ENCODE results near the gene MCU.
A peak's percentile ranks its signal among the peaks of the same experiment; 100 is the strongest.

MCU gene

DNA sequence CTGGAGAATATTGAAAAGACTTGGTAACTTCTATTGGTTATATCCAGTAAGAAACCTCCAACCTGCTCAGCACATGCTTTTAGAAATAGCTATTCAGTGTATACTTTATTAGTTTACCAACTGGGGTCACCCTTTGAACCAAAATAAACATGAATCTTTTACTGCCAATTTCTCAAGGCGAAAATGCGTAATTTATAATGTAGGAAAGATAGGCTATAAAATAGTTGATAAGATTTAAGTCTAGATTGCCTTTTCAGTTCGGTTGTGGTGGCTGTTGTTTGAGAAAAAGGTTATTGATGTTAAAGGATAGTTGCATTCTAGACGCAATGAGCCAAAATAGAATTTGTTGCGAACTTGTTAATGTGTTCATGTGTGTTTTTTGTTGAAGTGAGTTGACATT is 119.0 kb downstream of the MCU start:
- no peak for DNase-seq

DNA sequence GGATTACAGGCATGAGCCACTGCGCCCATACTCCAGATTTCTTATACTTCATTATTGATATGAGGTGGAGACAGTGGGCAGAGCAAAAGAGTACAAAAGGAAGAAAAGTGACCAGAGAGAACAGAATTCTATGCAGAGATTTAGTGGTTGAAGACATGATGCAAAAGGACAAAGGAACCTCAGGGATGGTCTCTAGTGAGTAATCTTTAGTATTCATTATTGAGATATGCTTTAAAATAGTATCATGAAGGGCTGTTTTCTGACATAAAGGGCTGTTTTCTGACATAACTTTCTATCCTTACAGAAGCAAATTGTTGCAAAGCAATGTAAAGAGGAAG is 120.4 kb downstream of the MCU start:
- DNase-seq, result no peak

DNA sequence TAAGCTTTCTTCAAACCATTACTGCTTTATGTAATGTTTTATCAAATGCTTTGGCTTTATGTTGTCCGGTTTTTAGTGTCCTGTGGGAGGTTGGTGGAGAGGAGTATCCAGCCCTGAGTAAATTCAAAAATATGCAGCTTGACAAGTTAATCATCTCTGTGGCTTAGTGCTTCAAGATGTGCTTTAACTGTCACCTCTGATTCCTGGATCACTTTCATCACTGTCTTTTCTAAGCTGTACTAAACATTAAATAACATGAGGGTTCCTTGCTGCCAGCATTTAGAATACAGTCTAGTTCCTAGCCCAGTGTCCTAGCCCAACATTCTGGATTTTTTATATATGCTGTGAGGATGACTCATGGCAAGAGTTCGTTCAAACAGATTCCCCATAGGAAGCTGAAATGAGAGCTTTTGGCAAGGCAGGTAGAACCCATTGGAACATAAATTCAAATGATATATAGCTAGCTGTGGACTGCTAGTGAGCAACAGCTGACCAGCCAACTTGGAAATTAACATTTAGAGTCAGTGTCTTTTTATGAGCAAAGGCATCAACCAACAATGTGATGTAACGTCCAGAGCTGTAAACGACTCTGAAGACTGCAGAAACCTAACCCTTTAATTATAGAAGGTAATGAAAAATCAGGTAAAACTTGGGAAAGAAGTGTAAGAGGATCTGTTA is 120.9 kb downstream of the MCU start:
- DNase-seq, result no peak

DNA sequence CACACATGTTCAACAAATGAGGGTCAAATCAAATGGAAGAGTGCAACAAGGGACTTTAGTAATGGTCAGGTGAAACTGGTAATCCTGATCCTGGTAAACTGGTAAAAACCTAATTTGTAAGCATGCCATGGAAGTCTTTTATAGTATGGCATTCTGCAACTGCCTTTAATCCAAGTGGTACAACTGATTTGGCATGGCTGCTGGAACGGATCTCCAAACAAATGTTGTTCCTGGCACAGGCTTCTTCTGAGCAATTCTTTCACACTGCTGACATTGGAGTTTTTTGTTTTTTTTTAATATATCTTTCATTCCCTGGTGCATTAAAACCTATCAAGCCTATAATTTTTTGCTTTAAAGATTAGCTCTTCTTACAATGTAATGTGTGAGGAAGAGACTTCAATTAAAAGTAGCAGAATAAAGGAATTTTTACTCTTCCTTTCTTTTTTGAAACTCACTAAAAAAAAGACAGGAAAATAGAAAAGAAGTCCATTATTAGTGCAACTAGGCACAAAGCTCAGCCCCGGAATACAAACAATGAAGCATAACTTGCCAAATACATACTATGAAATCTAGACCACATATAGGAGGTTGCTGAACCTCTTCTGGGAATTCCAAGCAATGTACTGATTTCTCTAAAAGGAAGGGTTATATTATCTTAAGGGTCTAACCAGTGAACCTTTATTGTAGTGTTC is 122.3 kb downstream of the MCU start:
- DNase-seq, result no peak

DNA sequence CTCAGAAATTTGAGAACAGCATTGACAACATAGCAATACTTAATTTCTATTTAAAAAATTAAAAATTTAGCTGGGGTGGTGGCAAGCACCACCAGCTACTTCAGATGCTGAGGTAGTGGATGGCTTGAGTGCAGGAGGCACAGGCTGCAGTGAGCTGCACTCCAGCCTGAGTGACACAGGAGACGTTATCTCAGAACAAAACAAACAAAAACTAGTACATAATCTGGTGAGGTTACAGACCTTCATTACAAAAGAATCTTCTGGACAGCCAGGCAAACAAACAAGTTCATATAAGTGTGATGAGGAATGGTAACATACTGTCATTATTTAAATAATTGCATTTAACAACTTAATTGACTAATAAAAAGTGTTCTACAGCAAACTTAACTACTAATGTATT is 124.6 kb downstream of the MCU start:
- no peak for DNase-seq

DNA sequence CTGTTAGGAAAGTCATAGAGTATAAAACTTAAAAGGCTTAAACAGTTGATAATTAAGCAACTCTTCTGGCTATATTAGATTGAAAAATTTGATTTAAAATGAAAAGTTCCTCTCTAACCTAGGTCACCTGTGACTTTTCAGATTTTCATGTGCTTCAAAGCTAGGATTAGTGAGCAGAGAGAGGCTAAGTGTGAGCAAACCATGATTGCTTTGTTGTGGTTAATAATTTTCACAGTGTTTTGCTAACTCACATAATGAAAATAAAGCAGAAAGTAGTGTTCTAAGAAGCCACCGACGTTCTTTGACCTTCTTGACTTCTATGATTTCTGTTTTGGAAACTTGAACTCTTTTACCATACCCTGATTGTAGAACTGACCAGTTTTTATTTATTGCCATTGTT is 126.1 kb downstream of the MCU start:
- no peak for DNase-seq

DNA sequence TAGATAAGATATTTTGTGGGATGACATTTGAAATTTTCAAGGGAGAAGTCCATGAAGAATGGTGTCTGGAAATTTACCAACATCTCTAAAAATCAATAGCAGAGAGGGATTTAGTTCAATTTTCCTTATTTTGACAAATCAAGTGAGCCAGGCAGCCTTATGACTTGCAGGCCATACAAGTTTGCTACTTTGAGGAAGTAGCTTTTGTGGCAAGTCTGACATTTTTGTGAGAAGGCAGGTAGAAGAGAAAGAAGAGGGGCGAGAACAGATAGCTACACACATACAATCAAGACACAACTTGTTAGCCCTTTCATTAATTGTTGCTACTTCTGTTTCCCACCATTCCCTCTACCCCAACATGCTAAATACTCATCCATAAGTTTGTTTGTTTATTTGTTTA is 127.1 kb downstream of the MCU start:
- DNase-seq, result no peak

DNA sequence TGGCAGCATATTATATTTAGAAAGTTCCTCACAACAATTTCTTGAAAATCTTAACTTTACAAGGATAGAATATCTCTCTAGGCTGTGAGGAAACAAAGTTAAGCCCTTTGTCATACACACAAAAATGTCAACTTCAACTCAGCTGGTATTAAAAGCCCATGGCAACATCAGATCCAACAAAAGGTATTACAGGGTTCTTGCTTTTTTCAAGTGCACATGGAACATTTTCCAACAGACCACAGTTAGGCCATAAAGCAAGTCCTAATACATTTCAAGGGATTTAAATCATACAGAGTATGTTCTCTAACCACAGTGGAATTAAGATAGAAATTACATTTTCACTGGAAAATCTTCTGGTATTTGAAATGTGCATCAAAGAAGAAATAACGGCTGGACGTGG is 129.7 kb downstream of the MCU start:
- no peak for DNase-seq

DNA sequence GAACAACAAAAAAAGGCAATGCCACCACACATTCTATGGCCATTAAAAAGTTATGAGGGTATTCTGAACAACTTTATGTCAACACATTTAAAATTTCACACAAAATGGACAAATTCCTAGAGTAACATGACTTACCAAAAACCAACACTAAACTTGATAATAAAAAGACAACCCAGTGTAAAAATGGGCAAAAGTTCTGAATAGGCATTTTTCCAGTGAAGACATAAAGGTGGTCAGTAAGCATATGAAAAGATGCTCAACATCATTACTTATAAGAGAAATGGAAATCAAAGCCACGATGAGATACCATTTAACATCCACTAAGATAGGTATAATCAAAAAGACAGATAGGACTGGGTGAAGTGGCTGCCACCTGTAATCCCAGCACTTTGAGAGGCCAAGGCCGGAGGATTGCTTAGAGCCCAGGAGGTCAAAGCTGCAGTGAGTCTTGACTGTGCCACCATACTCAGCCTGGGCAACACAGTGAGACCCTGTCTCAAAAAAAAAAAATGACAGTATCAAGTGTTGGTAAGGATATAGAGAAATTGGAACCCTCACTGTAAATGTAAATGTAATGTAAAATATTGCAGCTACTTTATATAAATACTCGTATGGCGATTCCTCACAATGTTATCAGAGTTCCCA is 130.5 kb downstream of the MCU start:
- DNase-seq, result no peak

DNA sequence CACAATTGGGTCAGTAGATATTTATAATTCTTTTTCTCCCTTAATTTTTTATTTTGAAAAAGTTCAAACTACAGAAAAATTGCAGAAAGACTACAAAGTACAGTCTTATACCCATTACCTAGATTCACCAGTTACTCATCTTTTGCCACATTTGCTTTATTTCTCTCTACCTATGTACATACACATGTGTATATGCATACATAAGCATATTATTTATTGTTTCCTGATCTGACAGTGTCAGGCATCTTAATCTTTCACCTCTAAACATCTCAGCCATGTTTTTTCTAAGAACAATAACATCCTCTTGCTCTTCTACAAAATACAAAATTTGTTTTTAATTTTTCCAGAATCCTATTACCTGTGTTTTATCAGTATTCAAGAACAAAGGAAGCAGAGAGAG is 133.2 kb downstream of the MCU start:
- DNase-seq, result no peak

DNA sequence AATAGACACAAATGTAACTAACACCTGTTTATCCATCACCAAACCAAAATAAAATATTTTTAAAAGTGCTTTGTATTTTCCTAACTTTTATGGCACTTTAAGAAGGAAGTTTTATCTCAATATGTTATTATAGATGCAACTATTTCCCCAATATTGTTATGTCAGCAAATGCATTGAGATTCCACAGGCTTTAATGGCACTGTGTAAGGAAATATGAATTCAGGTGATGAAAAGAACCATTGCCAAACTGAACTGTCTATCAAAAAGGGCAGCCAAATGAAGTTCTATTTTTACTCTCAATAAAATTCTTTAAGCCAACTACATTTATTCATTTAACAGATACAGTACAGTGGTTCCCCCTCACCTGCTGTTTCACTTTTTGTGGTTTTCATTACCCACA is 134.4 kb downstream of the MCU start:
- DNase-seq, result no peak

DNA sequence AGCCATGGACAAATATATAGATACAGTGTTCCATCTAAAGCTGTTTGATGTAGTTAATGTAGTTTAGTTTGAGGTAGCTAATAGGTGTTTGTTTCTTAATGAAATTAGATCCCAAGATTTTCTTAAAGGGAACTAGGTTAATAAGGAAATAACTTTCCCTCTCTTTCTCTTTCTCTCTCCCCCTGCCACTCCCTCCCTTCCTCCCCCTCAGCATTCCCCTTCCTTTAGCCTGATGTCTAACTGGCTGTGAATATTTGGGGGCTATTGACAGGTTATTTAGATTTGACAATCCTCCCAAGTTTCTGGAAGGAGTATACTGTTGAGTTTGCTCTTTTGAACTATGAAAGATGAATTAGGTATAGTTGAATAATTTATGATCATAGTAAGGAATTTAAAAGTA is 136.4 kb downstream of the MCU start:
- no peak for DNase-seq

DNA sequence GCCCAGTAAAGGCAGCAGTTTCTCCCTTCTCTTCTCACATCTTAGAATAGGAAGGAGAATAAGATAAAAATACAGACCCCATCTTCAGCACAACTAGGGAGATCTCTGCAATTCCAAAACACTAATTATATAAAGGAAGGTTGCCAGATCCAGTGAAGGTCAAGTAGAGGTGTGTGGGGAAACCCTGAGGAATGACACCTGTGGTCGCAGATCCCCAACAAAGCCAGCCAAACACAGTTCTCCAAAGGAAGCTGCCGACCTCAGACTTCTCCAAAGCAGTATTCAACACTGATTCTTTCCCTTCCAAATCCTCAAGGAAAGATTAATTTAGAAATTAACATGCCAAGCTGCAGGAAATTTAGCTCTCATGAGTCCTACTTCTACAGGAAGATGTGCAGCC is 138.7 kb downstream of the MCU start:
- no peak for DNase-seq

DNA sequence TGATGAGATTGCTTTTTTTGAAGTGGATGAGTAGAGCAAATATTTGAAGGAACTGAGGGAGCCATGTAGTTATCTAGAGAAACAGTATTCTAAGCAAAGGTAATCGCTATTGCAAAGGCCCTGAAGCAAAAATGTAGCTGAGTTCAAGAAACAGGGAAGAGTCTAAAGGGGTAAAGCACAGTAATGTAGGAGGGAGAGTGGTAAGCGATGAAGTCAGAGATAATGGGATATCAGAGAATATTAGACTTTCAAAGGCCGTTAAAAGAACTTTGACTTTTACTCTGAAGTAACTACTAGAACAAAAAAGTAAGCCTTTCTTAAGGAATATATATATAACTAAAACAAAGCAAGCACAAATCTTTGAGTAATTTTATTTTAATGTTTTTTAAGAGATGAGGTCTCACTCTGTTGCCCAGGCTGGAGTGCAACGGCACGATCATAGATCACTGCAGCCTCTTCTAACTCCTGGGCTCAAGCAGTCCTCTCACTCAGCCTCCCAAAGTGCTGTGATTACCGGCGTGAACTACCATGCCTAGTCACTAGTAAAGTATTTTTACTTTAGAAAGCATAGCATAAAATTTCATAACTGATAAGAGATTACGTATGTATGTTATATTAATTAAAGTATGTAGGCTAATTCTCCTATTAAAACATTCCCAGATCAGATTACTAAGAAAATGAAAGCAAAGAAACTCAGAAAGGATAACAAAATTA is 139.9 kb downstream of the MCU start:
- DNase-seq, result no peak

DNA sequence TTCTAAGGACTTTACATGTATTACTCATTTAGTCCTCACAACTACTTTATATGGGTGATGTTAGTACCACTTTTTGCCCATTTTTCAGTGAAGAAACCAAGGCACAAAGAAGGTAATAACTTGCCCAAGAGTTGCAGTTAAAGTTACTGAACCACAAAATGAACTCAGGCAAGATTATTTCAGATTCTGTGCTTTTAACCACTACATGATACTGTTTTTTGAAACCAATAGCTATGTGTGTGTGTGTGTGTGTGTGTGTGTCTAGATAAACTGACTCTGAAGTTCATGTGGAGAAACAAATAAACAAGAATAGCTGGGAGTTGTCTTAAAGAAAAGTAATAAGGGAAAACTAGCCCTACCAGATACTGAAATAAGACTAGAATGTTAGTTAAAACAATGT is 140.8 kb downstream of the MCU start:
- DNase-seq, result no peak

DNA sequence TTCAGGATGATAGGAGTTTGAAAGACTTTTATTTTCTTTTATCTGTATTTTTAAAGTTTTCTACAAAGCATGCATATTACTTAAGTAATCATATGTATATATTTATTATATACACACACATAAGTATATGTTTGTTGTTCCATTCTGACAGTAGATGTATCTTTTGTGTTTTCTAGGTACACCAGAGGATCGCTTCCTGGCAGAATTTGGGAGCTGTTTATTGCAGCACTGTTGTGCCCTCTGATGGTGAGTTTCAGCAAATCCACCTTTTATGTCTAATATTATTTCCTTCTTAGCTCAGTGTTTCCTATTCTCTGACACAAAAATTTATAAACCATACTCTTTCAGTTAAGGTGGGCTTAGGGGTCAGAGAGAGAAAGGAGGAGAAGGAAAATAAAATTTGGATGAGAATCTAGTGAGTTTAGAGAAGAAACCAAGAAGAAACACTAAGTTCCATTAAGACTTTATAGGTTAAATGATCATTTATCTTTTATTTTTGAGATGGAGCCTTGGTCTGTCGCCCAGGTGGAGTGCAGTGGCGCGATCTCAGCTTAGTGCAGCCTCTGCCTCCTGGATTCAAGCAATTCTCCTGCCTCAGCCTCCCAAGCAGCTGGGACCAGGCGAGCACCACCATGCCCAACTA is 142.4 kb downstream of the MCU start:
- peak; percentile 28 for DNase-seq

DNA sequence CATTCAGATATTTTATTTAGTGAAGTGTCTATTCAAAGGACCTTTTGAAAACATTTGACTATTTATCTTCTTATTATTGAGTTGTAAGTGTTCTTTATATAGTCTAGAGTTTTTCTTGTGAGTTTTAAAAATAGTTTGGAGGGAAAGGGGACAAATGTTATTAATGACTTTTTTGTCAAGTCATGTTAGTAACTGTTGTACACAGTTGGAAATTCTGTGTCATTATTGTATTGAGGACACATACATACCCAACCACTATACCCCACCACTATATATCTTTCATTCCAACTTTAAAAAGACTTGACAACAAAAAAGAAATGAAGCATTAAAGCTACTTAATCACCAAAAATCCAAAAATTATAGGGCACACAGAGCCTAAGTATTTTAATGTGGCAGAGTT is 148.4 kb downstream of the MCU start:
- DNase-seq, result no peak

DNA sequence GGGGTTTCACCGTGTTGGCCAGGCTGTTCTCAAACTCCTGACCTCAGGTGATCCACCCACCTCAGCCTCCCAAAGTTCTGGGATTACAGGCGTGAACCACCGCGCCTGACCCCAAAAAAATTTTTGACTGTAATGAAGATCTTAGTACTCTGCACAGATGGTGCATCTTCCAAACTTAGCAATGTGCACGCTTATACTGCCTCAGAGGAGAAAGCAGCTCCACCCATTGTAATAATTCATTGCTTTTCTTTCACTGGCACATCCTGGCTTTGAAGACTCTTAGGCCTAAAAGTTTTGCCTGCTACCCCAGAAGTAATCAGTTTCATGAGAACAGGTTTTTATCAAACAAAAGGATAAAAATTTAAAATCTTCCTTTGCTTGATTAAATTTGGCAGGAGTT is 149.5 kb downstream of the MCU start:
- DNase-seq, result no peak

DNA sequence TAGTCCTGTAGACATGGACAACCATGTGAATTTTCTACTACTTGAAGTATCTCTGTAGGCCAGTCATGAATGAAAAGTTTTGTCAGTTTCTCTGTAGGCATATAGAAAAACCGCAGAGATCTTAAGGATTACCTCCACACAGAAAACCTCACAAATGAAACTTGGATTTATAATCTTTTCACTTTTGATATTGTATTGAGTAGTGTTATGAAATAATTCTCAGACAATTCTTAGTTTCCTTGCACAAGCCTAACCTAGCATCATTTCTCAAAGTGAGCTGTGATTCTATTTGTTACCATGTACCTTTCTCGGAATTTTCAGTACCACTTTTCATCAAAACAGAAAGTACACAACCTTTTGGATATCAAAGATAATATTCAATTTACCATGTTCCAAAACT is 150.2 kb downstream of the MCU start:
- no peak for DNase-seq

DNA sequence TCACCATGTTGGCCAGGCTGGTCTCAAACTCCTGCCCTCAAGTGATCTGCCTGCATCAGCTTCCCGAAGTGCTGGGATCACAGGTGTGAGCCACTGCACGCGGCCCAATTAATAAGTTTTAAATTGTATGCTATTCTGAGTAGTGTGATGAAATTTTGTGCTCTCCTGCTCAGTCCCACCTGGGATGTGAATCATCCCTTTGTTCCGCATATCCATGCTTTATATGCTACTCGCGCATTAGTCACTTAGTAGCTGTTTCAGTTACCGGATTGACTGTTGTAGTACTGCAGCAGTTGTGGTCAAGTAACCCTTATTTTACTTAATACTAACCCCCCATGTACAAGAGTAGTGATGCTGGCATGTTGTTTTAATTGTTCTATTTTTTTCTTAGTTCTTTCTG is 154.3 kb downstream of the MCU start:
- no peak for DNase-seq

DNA sequence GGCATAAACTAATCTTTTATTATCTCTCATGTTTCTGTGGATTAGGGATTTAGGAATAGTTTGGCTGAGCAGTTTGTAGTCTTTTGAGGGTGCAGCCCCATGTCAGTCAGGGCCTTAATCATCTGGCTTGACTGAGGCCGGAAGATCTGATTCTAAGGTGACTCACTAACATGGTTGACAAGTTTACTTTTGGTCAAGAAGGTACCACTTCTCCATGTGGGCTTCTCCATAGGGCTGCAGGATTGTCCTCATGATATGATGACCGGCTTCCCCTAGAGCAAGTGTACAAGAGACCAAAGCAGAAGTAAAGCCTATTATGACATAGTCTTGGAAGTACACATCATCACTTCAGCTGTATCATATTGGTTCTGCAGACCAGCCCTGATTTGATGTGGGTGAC is 155.7 kb downstream of the MCU start:
- DNase-seq, result no peak

DNA sequence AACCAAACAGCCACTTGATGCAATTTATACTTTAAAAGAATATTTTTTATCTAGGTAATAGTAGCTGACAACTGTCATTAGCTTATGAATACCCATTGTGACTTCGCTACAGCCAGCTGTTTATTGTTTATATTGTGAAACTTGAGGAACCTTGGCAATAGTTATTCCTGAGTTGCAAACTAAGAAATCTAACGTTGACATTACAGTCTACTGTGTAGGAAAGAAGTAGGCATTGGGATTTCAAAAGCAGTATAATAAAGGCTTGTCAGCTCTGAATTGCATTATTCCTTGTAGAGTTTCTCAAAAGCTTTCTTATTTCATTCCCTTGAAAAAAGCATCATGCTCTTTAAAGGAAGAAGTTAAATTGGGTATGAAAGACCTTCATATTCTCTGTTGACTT is 158.9 kb downstream of the MCU start:
- no peak for DNase-seq

DNA sequence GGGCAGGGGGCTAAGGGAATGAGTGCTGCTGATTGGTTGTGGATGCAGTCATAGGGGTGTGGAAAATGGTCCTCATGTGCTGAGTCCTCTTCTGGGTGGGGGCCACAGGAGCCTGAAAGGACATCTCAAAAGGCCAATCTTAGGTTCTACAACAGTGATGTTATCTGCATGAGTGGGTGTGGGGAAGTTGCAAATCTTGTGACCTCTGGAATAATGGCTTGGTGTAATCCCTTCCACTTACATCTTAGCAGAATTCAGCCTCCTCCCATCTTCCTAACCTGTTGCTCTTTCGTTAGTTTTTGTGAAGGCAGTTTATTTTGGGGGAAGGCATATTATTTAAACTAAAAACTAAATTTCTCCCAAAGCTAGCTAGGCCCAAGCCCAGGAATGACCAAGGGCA is 159.6 kb downstream of the MCU start:
- DNase-seq, result no peak

DNA sequence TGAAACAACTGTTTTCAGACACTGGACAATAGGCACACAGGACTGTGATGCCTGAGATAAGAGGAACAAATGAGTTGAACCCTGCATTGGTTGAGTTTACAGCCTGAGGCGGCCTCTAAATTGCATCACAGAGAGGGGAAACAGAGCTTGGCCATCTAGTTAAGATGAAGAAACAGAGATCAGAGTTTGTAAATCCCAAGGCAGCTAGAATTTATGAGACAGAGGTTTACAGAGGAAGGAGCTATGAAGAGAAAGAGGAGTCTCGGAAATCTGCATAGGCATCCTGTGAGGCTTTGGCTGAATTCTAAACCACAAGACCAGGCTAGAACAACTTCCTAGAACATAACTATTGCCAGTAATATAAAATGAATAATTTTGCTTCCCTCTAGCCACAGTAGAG is 160.6 kb downstream of the MCU start:
- DNase-seq, result no peak
